ENCODE data around the gene CYP21A2. TPM values are rescaled to one million over a fixed set of nuclear protein-coding genes. Genes with fewer than 3 reads are reported as not detected.
A peak's percentile ranks its signal among the peaks of the same experiment; 100 is the strongest.
"Not testable (repeated sequence)": the region's sequence is repeated elsewhere in the genome, so short reads cannot be mapped to it uniquely, and the experiment has no call there.

Gene CYP21A2
- total RNA-seq, 2 donors from 2014 or later = 0.35 TPM; not detected in 1

- no peak overlapping the region for H3K27ac ChIP-seq (ENCODE audit: low read depth, low read length)
- no peaks in the 10 kb centered on the region for H3K4me1 ChIP-seq (ENCODE audit: control insufficient read depth, insufficient read depth, low read length)
- Mint-ChIP-seq H3K36me3 (ENCODE audit: low read depth) (no peaks in the 10 kb centered on the region), H3K4me3 (no peak overlapping the region), H3K27ac (no peak overlapping the region), H3K27me3 (ENCODE audit: insufficient read depth) (no peaks in the 10 kb centered on the region), H3K4me1 (no peaks in the 10 kb centered on the region), H3K9me3 (no peaks in the 10 kb centered on the region)
- TF ChIP-seq, protein P1, sequence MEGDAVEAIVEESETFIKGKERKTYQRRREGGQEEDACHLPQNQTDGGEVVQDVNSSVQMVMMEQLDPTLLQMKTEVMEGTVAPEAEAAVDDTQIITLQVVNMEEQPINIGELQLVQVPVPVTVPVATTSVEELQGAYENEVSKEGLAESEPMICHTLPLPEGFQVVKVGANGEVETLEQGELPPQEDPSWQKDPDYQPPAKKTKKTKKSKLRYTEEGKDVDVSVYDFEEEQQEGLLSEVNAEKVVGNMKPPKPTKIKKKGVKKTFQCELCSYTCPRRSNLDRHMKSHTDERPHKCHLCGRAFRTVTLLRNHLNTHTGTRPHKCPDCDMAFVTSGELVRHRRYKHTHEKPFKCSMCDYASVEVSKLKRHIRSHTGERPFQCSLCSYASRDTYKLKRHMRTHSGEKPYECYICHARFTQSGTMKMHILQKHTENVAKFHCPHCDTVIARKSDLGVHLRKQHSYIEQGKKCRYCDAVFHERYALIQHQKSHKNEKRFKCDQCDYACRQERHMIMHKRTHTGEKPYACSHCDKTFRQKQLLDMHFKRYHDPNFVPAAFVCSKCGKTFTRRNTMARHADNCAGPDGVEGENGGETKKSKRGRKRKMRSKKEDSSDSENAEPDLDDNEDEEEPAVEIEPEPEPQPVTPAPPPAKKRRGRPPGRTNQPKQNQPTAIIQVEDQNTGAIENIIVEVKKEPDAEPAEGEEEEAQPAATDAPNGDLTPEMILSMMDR (conservative IDR thresholded peaks at IDR 0.05) = no peak
- no peaks in the 10 kb centered on the region for H3K27me3 ChIP-seq (ENCODE audit: control insufficient read depth, insufficient read depth, low read length, poor library complexity, severe bottlenecking)
- no peaks in the 10 kb centered on the region for H3K36me3 ChIP-seq (ENCODE audit: control insufficient read depth, insufficient read depth, low read length)
- H3K4me3 ChIP-seq (ENCODE audit: low read length) = no peak overlapping the region
- DNase-seq = no peak
- H3K9me3 ChIP-seq (ENCODE audit: control insufficient read depth, low read length) = no peaks in the 10 kb centered on the region
- H3K9ac ChIP-seq (ENCODE audit: extremely low read depth, low read length, poor library complexity, severe bottlenecking) = no peak overlapping the region
- 89 to 91% methylated on average over 5 to 6 of the region's 6 CpGs for WGBS, 2 experiments (ENCODE audit: insufficient coverage in 1 of 2, insufficient read length in 1 of 2)
These were observed 9.3 kb downstream of the CYP21A2 start for GRCh38 chr6:32047539-32047854.

DNA sequence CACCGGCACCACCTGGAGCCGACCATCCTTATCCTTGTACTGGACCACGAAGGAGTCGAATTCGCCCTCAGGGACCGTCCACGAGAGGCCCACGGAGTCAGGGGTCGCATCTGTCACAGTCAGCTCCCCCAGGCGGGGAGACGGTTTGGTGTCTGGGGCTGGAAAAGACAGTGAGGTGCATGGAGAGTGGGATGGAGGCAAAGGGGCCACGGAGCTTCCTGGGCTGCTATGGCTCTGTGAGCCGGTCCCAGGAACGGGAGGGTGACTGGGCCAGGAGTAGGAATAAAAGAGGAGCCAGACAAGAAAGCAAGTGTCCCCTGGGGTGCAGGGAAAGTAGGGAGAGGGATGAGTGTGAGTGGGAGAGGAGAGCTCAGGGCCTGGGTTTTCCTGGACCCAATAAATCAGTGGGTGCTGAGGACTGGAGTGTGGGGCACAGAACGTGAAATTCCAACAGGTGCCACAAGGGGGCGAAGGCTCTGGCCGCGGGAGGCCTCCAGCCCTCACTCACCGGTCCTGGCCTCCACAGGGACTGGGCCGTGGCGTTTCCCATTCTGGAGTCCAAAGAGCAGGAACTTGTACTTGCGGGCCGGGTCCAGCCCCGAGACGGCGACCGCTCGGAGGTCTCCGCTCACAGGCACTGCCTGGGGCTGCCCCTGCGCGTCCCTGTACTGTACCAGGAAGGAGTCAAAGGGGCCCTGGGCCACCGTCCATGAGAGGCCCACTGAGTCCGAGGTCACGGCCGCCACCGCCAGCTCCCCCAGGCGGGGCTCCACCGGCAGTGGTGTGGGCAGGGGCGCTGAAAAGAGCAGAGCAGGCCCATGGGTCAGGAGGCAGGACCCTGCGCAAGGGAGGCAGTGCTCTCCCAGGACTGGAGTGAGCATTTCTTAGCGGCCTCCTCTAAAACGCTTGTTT lies 9.9 kb downstream of the CYP21A2 start:
- Histone ChIP-seq H3K4me1 (ENCODE audit: control insufficient read depth, insufficient read depth, low read length) (no peaks in the 10 kb centered on the region), H3K27ac (ENCODE audit: low read depth, low read length) (no peak overlapping the region), H3K9ac (ENCODE audit: extremely low read depth, low read length, poor library complexity, severe bottlenecking) (no peak overlapping the region), H3K9me3 (ENCODE audit: control insufficient read depth, low read length) (no peaks in the 10 kb centered on the region), H3K27me3 (ENCODE audit: control insufficient read depth, insufficient read depth, low read length, poor library complexity, severe bottlenecking) (no peaks in the 10 kb centered on the region), H3K36me3 (ENCODE audit: control insufficient read depth, insufficient read depth, low read length) (no peaks in the 10 kb centered on the region), H3K4me3 (ENCODE audit: low read length) (no peak overlapping the region)
- H3K27ac Mint-ChIP-seq = no peak overlapping the region
- WGBS, 2 experiments (ENCODE audit: insufficient coverage in 1 of 2, insufficient read length in 1 of 2) = 74% methylated on average over 40 to 42 of the region's 42 CpGs
- H3K36me3 Mint-ChIP-seq (ENCODE audit: low read depth) = no peaks in the 10 kb centered on the region
- TF ChIP-seq, protein P1 (conservative IDR thresholded peaks at IDR 0.05) = peak; percentile 90
- DNase-seq = peak; percentile 93
- H3K4me3 Mint-ChIP-seq = no peak overlapping the region
- H3K9me3 Mint-ChIP-seq = no peaks in the 10 kb centered on the region
- no peaks in the 10 kb centered on the region for H3K27me3 Mint-ChIP-seq (ENCODE audit: insufficient read depth)
- H3K4me1 Mint-ChIP-seq = no peaks in the 10 kb centered on the region

GRCh38 chr6:32049149-32049548 lies 10.9 kb downstream of the CYP21A2 start:
- not testable (repeated sequence) for H3K9me3 ChIP-seq (ENCODE audit: control insufficient read depth, low read length); H3K9ac ChIP-seq (ENCODE audit: extremely low read depth, low read length, poor library complexity, severe bottlenecking); H3K27me3 Mint-ChIP-seq (ENCODE audit: insufficient read depth); DNase-seq; H3K27me3 ChIP-seq (ENCODE audit: control insufficient read depth, insufficient read depth, low read length, poor library complexity, severe bottlenecking); H3K4me1 Mint-ChIP-seq; H3K4me3 ChIP-seq (ENCODE audit: low read length); H3K9me3 Mint-ChIP-seq; H3K36me3 Mint-ChIP-seq (ENCODE audit: low read depth); H3K4me3 Mint-ChIP-seq; H3K27ac ChIP-seq (ENCODE audit: low read depth, low read length); H3K36me3 ChIP-seq (ENCODE audit: control insufficient read depth, insufficient read depth, low read length); H3K4me1 ChIP-seq (ENCODE audit: control insufficient read depth, insufficient read depth, low read length); H3K27ac Mint-ChIP-seq
- WGBS, 2 experiments (ENCODE audit: insufficient coverage in 1 of 2, insufficient read length in 1 of 2) = 89 to 100% methylated on average over 2 to 21 of the region's 21 CpGs

- not testable (repeated sequence) for H3K9me3 ChIP-seq (ENCODE audit: control insufficient read depth, low read length); H3K27ac ChIP-seq (ENCODE audit: low read depth, low read length); H3K9ac ChIP-seq (ENCODE audit: extremely low read depth, low read length, poor library complexity, severe bottlenecking); H3K4me3 Mint-ChIP-seq; H3K9me3 Mint-ChIP-seq; H3K4me1 Mint-ChIP-seq; H3K36me3 Mint-ChIP-seq (ENCODE audit: low read depth); H3K4me3 ChIP-seq (ENCODE audit: low read length); H3K27me3 ChIP-seq (ENCODE audit: control insufficient read depth, insufficient read depth, low read length, poor library complexity, severe bottlenecking); H3K27me3 Mint-ChIP-seq (ENCODE audit: insufficient read depth); H3K27ac Mint-ChIP-seq; H3K4me1 ChIP-seq (ENCODE audit: control insufficient read depth, insufficient read depth, low read length); H3K36me3 ChIP-seq (ENCODE audit: control insufficient read depth, insufficient read depth, low read length); DNase-seq
- 89 to 98% methylated on average over 1 to 6 of the region's 11 CpGs for WGBS, 2 experiments (ENCODE audit: insufficient coverage in 1 of 2, insufficient read length in 1 of 2)
These were observed 11.5 kb downstream of the CYP21A2 start for GRCh38 chr6:32049736-32050135.

Data from endodermal cell (in vitro differentiated cells).